Neural cell (in vitro differentiated cells): ENCODE results near the gene TESMIN.

Experiments used
- CTCF ChIP-seq: fragments of 450-650 bp; IDR thresholded peaks from 2 replicates; pipeline ENCODE4 v1.5.1; 2014; ENCODE audit warnings: antibody characterized with exemption, mild to moderate bottlenecking, moderate library complexity; ENCODE audit not compliant: poor library complexity, severe bottlenecking
- EP300 ChIP-seq: fragments of 450-650 bp; conservative IDR thresholded peaks from 2 replicates; pipeline ENCODE4 v1.6.1; 2014; ENCODE audit warnings: antibody characterized with exemption, mild to moderate bottlenecking, moderate library complexity; ENCODE audit not compliant: poor library complexity, severe bottlenecking
- EZH2 ChIP-seq: fragments of 200-600, 300-800 bp; shearing (Covaris generic), sonication (generic); IDR thresholded peaks from 2 replicates; pipeline ENCODE4 v1.6.1; 2014; ENCODE audit warnings: antibody characterized with exemption, low read length, borderline replicate concordance, mild to moderate bottlenecking; ENCODE audit not compliant: insufficient read depth, poor library complexity, severe bottlenecking
- MXI1 ChIP-seq: fragments of 450-650 bp; conservative IDR thresholded peaks from 2 replicates; pipeline ENCODE4 v1.6.1; 2014; ENCODE audit warnings: antibody characterized with exemption, mild to moderate bottlenecking; ENCODE audit not compliant: poor library complexity, severe bottlenecking
- POLR2AphosphoS5 ChIP-seq: IDR thresholded peaks from 2 replicates; pipeline ENCODE4 v1.6.1; 2012
- REST ChIP-seq: IDR thresholded peaks from 2 replicates; pipeline ENCODE4 v1.6.1; 2012; ENCODE audit warnings: borderline replicate concordance
- TAF1 ChIP-seq: IDR thresholded peaks from 2 replicates; pipeline ENCODE4 v1.6.1; 2012; ENCODE audit warnings: low read depth

GRCh38 chr11:68680541-68681231 lies 70.6 kb downstream of the TESMIN start:
- TF ChIP-seq CTCF (no peak), REST (no peak), POLR2AphosphoS5 (peak; percentile 67), TAF1 (no peak), EP300 (peak; percentile 87), EZH2 (no peak), MXI1 (no peak)
